ENCODE data around the gene COL6A2.
"Not testable (repeated sequence)": the region's sequence is repeated elsewhere in the genome, so short reads cannot be mapped to it uniquely, and the experiment has no call there.

The COL6A2 gene

GRCh38 chr21:46097336-46098293, at the start of gene COL6A2:
TSS of gene COL6A2 (plus strand) at chr21:46098112.
- peak; percentile 86 for DNase-seq

GRCh38 chr21:46048926-46049889, 48.7 kb upstream of the COL6A2 start:
- DNase-seq, result peak; percentile 96

GRCh38 chr21:46049890-46050667, 47.8 kb upstream of the COL6A2 start:
- DNase-seq, result no peak

- no peak for DNase-seq
Measured at GRCh38 chr21:46050668-46051378, 47.1 kb upstream of the COL6A2 start.

GRCh38 chr21:46051379-46051770, 46.5 kb upstream of the COL6A2 start:
- DNase-seq, result no peak

GRCh38 chr21:46051821-46052675, 45.9 kb upstream of the COL6A2 start:
- no peak for DNase-seq

- DNase-seq, result no peak
Measured at GRCh38 chr21:46052703-46053651, 44.9 kb upstream of the COL6A2 start.

GRCh38 chr21:46054031-46054430, 43.9 kb upstream of the COL6A2 start:
- DNase-seq, result no peak

GRCh38 chr21:46054451-46054881, 43.4 kb upstream of the COL6A2 start:
- DNase-seq, result no peak

- no peak for DNase-seq
Measured at GRCh38 chr21:46055863-46056281, 42.0 kb upstream of the COL6A2 start.

GRCh38 chr21:46056450-46056903, 41.4 kb upstream of the COL6A2 start:
- peak; percentile 88 for DNase-seq

GRCh38 chr21:46057111-46057709, 40.7 kb upstream of the COL6A2 start:
- DNase-seq, result peak; percentile 45

GRCh38 chr21:46057710-46058241, 40.1 kb upstream of the COL6A2 start:
- no peak for DNase-seq

GRCh38 chr21:46058431-46059145, 39.3 kb upstream of the COL6A2 start:
- DNase-seq, result no peak

GRCh38 chr21:46059195-46059594, 38.7 kb upstream of the COL6A2 start:
- no peak for DNase-seq

GRCh38 chr21:46059711-46060455, 38.0 kb upstream of the COL6A2 start:
- DNase-seq, result not testable (repeated sequence)

GRCh38 chr21:46060596-46061061, 37.3 kb upstream of the COL6A2 start:
- DNase-seq, result peak; percentile 72
